Measurements from ENCODE around the gene RNF19B. TPM values are rescaled to one million over a fixed set of nuclear protein-coding genes. Genes with fewer than 3 reads are reported as not detected.

The RNF19B gene
- total and polyA plus RNA-seq, 2 of the 13 experiments (the other 11 are each of a cell fraction or from before 2014, with no cell fraction given): 15.3 to 22.5 TPM

GRCh38 chr1:32946413-32946812, 18.2 kb downstream of the RNF19B start (continued):
- TF ChIP-seq SALL1 (CRISPR knock-in tag; IDR thresholded peaks at IDR 0.05): peak; percentile 59
- no peak for TF ChIP-seq NFRKB (IDR thresholded peaks at IDR 0.05)
- TF ChIP-seq ZNF816 (CRISPR knock-in tag; IDR thresholded peaks at IDR 0.05; ENCODE audit: borderline replicate concordance): no peak
- no peak for TF ChIP-seq SOX6 (IDR thresholded peaks at IDR 0.05)
- 0 out of 2 replicates have a peak, but pooled peaks have one; percentile 27 for TF ChIP-seq SOX6 (CRISPR knock-in tag; IDR thresholded peaks at IDR 0.05)
- TF ChIP-seq ERF (CRISPR knock-in tag; IDR thresholded peaks at IDR 0.05): no peak
- no peak for TF ChIP-seq MXD4 (CRISPR knock-in tag; IDR thresholded peaks at IDR 0.05)
- TF ChIP-seq HNF1B (CRISPR knock-in tag; IDR thresholded peaks at IDR 0.05): no peak
- peak; percentile 66 for TF ChIP-seq HNF4A (CRISPR knock-in tag; IDR thresholded peaks at IDR 0.05)
- TF ChIP-seq NR2F6 (IDR thresholded peaks at IDR 0.05): no peak
- TF ChIP-seq NR2F6 (CRISPR knock-in tag; IDR thresholded peaks at IDR 0.05): peak; percentile 43; the same call in 1 of the 2 replicates
- TF ChIP-seq BCLAF1 (IDR thresholded peaks at IDR 0.05): no peak
- TF ChIP-seq KDM3A (CRISPR knock-in tag; IDR thresholded peaks at IDR 0.05; ENCODE audit: low read depth): no peak
- TF ChIP-seq ATF6 (CRISPR knock-in tag; conservative IDR thresholded peaks at IDR 0.05): no peak
- TF ChIP-seq ZNF496 (CRISPR knock-in tag; IDR thresholded peaks at IDR 0.05; ENCODE audit: insufficient replicate concordance): no peak
- no peak for TF ChIP-seq ZNF800 (CRISPR knock-in tag; IDR thresholded peaks at IDR 0.05)
- no peak for TF ChIP-seq ZFYVE20 (CRISPR knock-in tag; IDR thresholded peaks at IDR 0.05; ENCODE audit: borderline replicate concordance, low read depth)
- no peak for TF ChIP-seq ZFP36L1 (CRISPR knock-in tag; IDR thresholded peaks at IDR 0.05)
- peak; percentile 54; the same call in 1 of the 2 replicates for TF ChIP-seq ARID5B (CRISPR knock-in tag; IDR thresholded peaks at IDR 0.05)
- no peak for TF ChIP-seq ZNF782 (CRISPR knock-in tag; IDR thresholded peaks at IDR 0.05; ENCODE audit: borderline replicate concordance)
